GM23338 (cell line): ENCODE data around the gene PLEKHG2. TPM values are rescaled to one million over a fixed set of nuclear protein-coding genes. Genes with fewer than 3 reads are reported as not detected.

Experiments
- ATAC-seq: fragments of 200-7000 bp; cut with Tn5 transposase; 3 replicates; pipeline ENCODE4 v1.9.1; 2020
- DNase-seq: peaks from one replicate; pipeline ENCODE4 v3.0.0-alpha.2; 2015; ENCODE audit warnings: low spot score
- H2AFZ ChIP-seq: fragments of 200-600 bp; sonication (generic); 2 replicates; pipeline ENCODE4 v1.8.0; 2016; ENCODE audit warnings: antibody characterized with exemption, mild to moderate bottlenecking, moderate library complexity
- H3F3A ChIP-seq: fragments of 200-600 bp; sonication (generic); replicated peaks from 2 replicates; pipeline ENCODE4 v1.8.0; 2017; ENCODE audit warnings: antibody characterized with exemption, mixed run types, low read depth
- H3K27ac ChIP-seq: fragments of 200-600 bp; sonication (generic); 2 replicates; pipeline ENCODE4 v1.6.1; 2016; ENCODE audit warnings: low read depth
- H3K27me3 ChIP-seq: fragments of 200-600 bp; sonication (generic); 2 replicates; pipeline ENCODE4 v1.8.0; 2016; ENCODE audit warnings: mild to moderate bottlenecking, mixed run types, moderate library complexity; ENCODE audit not compliant: insufficient read depth
- H3K36me3 ChIP-seq: fragments of 200-600 bp; sonication (generic); 2 replicates; pipeline ENCODE4 v1.8.0; 2016; ENCODE audit warnings: mild to moderate bottlenecking; ENCODE audit not compliant: insufficient read depth
- H3K4me1 ChIP-seq: fragments of 200-600 bp; sonication (generic); 2 replicates; pipeline ENCODE4 v1.8.0; 2016; ENCODE audit warnings: mild to moderate bottlenecking, moderate library complexity; ENCODE audit not compliant: insufficient read depth
- H3K4me2 ChIP-seq: fragments of 200-600 bp; sonication (generic); 2 replicates; pipeline ENCODE4 v1.7.1; 2017; ENCODE audit warnings: mixed run types
- H3K4me3 ChIP-seq: fragments of 200-600 bp; sonication (generic); 2 replicates; pipeline ENCODE4 v1.6.1; 2016; ENCODE audit warnings: mixed run types
- H3K79me2 ChIP-seq: fragments of 200-600 bp; sonication (generic); replicated peaks from 2 replicates; pipeline ENCODE4 v1.8.0; 2017; ENCODE audit warnings: mild to moderate bottlenecking; ENCODE audit not compliant: insufficient read depth
- H3K9me2 ChIP-seq: fragments of 200-600 bp; sonication (generic); 2 replicates; pipeline ENCODE4 v1.8.0; 2017; ENCODE audit not compliant: insufficient read depth
- H4K20me1 ChIP-seq: fragments of 200-600 bp; sonication (generic); replicated peaks from 2 replicates; pipeline ENCODE4 v1.8.0; 2017; ENCODE audit warnings: mild to moderate bottlenecking; ENCODE audit not compliant: insufficient read depth
- H3K27ac Mint-ChIP-seq: 2 replicates; pipeline ENCODE4 v1.8.0; 2020; ENCODE audit warnings: inconsistent platforms, mild to moderate bottlenecking, moderate library complexity, mixed read lengths
- H3K27me3 Mint-ChIP-seq: 3 replicates; pipeline ENCODE4 v1.8.0; 2022; ENCODE audit warnings: low read depth, mild to moderate bottlenecking, moderate library complexity, mixed read lengths, inconsistent platforms; ENCODE audit not compliant: insufficient read depth, poor library complexity
- H3K36me3 Mint-ChIP-seq: 3 replicates; pipeline ENCODE4 v1.8.0; 2021; ENCODE audit warnings: low read depth, mild to moderate bottlenecking, inconsistent platforms, moderate library complexity, mixed read lengths
- H3K4me1 Mint-ChIP-seq: 3 replicates; pipeline ENCODE4 v1.8.0; 2020; ENCODE audit warnings: mild to moderate bottlenecking, inconsistent platforms, mixed read lengths
- H3K4me3 Mint-ChIP-seq: 3 replicates; pipeline ENCODE4 v1.8.0; 2021; ENCODE audit warnings: moderate library complexity, mild to moderate bottlenecking, inconsistent platforms, mixed read lengths
- H3K9me3 Mint-ChIP-seq: 3 replicates; pipeline ENCODE4 v1.8.0; 2020; ENCODE audit warnings: moderate library complexity, mild to moderate bottlenecking, inconsistent platforms, mixed read lengths
- CREB1 ChIP-seq: fragments of 250-450 bp; sonication (Bioruptor Pico); IDR thresholded peaks from 2 replicates; pipeline ENCODE4 v1.5.0; 2020; ENCODE audit warnings: low read depth, mild to moderate bottlenecking, moderate library complexity
- EZH2 ChIP-seq: fragments of 200-600 bp; sonication (generic); IDR thresholded peaks from one replicate; pipeline ENCODE4 v1.8.0; 2017; ENCODE audit warnings: antibody characterized with exemption, mild to moderate bottlenecking, low read depth; ENCODE audit not compliant: unreplicated experiment
- EZH2phosphoT487 ChIP-seq: fragments of 200-600 bp; sonication (generic); IDR thresholded peaks from one replicate; pipeline ENCODE4 v1.8.1; 2018; ENCODE audit warnings: antibody characterized with exemption; ENCODE audit not compliant: unreplicated experiment
- JUNB ChIP-seq: IDR thresholded peaks from one replicate; pipeline ENCODE4 v1.6.1; 2016; ENCODE audit warnings: antibody characterized with exemption; ENCODE audit not compliant: unreplicated experiment
- NANOG ChIP-seq: IDR thresholded peaks from 2 replicates; pipeline ENCODE4 v1.6.1; 2016; ENCODE audit warnings: antibody characterized with exemption, borderline replicate concordance
- POLR2AphosphoS5 ChIP-seq: IDR thresholded peaks from 2 replicates; pipeline ENCODE4 v1.6.1; 2016; ENCODE audit warnings: antibody characterized with exemption, low read depth
- STAT1 ChIP-seq: IDR thresholded peaks from one replicate; pipeline ENCODE4 v1.6.1; 2016; ENCODE audit warnings: antibody characterized with exemption; ENCODE audit not compliant: unreplicated experiment
- ZNF114 ChIP-seq: fragments of 250-450 bp; sonication (Bioruptor Pico); IDR thresholded peaks from 2 replicates; pipeline ENCODE4 v1.5.0; 2020; ENCODE audit warnings: mild to moderate bottlenecking, moderate library complexity
- ZNF331 ChIP-seq: fragments of 250-450 bp; sonication (Bioruptor Pico); IDR thresholded peaks from 2 replicates; pipeline ENCODE4 v1.5.0; 2020; ENCODE audit warnings: low read depth, mild to moderate bottlenecking, moderate library complexity
- ZNF462 ChIP-seq: fragments of 250-450 bp; sonication (Bioruptor Pico); IDR thresholded peaks from 2 replicates; pipeline ENCODE4 v1.5.0; 2020; ENCODE audit warnings: mild to moderate bottlenecking, moderate library complexity
- long read RNA-seq: library from polyadenylated mRNA; unstranded; transcript quantifications from one replicate; pipeline ENCODE4 v2.0.0, GENCODE V29; 2020; ENCODE audit not compliant: unreplicated experiment
- polyA plus RNA-seq: library from polyadenylated mRNA; unstranded; fragments of >200 nt; fragmentation: Nextera tagmentation; extraction: Ambion mirVana; gene quantifications from 2 replicates; pipeline ENCODE4 v1.2.1, GENCODE V29; 2016
- total RNA-seq: library from RNA; depleted of rRNA; stranded (reverse); fragments of >200 nt; shearing (Covaris generic); gene quantifications from 2 replicates; pipeline ENCODE4 v1.2.3, GENCODE V29; 2014; rRNA removed
- TF ChIP-seq, protein P1 (sequence below): IDR thresholded peaks from one replicate; pipeline ENCODE4 v1.6.1; 2018; ENCODE audit warnings: antibody characterized with exemption; ENCODE audit not compliant: unreplicated experiment
- TF ChIP-seq, protein P2 (sequence below), 2 experiments: fragments of 200-600 bp in 1 of 2; sonication (generic) in 1 of 2; conservative IDR thresholded peaks; 2 replicates each; pipeline versions ENCODE4 v1.5.1 to v1.6.1; 2016 to 2017; ENCODE audit warnings: antibody characterized with exemption in 2 of 2, low read depth in 2 of 2, mild to moderate bottlenecking in 2 of 2, moderate library complexity in 1 of 2
- TF ChIP-seq, protein P3 (sequence below): IDR thresholded peaks from 2 replicates; pipeline ENCODE4 v1.6.1; 2016; ENCODE audit warnings: antibody characterized with exemption

The PLEKHG2 gene
- total RNA-seq (35.2 and 41.3 TPM in 2 replicates), polyA plus RNA-seq (15.5 and 16.2 TPM in 2 replicates)
- long read RNA-seq, partial matches to known transcripts = 0 of 3 reads
- long read RNA-seq, other reads (novel, unspliced or antisense) = 3 of 3 reads

- peak within 1 kb of the TSS; percentile 100 for H3K4me3 ChIP-seq
- H3K4me2 ChIP-seq = peak within 1 kb of the TSS; percentile 100
- H3K79me2 ChIP-seq = peaks cover 33% of the 10 kb centered on the region
- TF ChIP-seq POLR2AphosphoS5 (peak; percentile 82), JUNB (no peak), NANOG (no peak), CREB1 (peak; percentile 85), EZH2phosphoT487 (no peak), STAT1 (no peak), EZH2 (no peak), ZNF331 (no peak), ZNF462 (CRISPR knock-in tag) (no peak), ZNF114 (CRISPR knock-in tag) (0 out of 2 replicates have a peak, but pooled peaks have one; percentile 17)
- TF ChIP-seq, protein P1, sequence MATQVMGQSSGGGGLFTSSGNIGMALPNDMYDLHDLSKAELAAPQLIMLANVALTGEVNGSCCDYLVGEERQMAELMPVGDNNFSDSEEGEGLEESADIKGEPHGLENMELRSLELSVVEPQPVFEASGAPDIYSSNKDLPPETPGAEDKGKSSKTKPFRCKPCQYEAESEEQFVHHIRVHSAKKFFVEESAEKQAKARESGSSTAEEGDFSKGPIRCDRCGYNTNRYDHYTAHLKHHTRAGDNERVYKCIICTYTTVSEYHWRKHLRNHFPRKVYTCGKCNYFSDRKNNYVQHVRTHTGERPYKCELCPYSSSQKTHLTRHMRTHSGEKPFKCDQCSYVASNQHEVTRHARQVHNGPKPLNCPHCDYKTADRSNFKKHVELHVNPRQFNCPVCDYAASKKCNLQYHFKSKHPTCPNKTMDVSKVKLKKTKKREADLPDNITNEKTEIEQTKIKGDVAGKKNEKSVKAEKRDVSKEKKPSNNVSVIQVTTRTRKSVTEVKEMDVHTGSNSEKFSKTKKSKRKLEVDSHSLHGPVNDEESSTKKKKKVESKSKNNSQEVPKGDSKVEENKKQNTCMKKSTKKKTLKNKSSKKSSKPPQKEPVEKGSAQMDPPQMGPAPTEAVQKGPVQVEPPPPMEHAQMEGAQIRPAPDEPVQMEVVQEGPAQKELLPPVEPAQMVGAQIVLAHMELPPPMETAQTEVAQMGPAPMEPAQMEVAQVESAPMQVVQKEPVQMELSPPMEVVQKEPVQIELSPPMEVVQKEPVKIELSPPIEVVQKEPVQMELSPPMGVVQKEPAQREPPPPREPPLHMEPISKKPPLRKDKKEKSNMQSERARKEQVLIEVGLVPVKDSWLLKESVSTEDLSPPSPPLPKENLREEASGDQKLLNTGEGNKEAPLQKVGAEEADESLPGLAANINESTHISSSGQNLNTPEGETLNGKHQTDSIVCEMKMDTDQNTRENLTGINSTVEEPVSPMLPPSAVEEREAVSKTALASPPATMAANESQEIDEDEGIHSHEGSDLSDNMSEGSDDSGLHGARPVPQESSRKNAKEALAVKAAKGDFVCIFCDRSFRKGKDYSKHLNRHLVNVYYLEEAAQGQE = no peak
- TF ChIP-seq, protein P2, sequence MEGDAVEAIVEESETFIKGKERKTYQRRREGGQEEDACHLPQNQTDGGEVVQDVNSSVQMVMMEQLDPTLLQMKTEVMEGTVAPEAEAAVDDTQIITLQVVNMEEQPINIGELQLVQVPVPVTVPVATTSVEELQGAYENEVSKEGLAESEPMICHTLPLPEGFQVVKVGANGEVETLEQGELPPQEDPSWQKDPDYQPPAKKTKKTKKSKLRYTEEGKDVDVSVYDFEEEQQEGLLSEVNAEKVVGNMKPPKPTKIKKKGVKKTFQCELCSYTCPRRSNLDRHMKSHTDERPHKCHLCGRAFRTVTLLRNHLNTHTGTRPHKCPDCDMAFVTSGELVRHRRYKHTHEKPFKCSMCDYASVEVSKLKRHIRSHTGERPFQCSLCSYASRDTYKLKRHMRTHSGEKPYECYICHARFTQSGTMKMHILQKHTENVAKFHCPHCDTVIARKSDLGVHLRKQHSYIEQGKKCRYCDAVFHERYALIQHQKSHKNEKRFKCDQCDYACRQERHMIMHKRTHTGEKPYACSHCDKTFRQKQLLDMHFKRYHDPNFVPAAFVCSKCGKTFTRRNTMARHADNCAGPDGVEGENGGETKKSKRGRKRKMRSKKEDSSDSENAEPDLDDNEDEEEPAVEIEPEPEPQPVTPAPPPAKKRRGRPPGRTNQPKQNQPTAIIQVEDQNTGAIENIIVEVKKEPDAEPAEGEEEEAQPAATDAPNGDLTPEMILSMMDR (conservative IDR thresholded peaks at IDR 0.05; ENCODE audit: low read depth in 2 of 2) = peak; percentile 78 to 84; a peak in 3 of 4 replicates
- TF ChIP-seq, protein P3, sequence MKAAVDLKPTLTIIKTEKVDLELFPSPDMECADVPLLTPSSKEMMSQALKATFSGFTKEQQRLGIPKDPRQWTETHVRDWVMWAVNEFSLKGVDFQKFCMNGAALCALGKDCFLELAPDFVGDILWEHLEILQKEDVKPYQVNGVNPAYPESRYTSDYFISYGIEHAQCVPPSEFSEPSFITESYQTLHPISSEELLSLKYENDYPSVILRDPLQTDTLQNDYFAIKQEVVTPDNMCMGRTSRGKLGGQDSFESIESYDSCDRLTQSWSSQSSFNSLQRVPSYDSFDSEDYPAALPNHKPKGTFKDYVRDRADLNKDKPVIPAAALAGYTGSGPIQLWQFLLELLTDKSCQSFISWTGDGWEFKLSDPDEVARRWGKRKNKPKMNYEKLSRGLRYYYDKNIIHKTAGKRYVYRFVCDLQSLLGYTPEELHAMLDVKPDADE = no peak
- Mint-ChIP-seq H3K9me3 (peaks cover 4% of the 10 kb centered on the region; the same call in 2 of the 3 replicates), H3K36me3 (peaks cover 32% of the 10 kb centered on the region), H3K4me1 (peaks cover 48% of the 10 kb centered on the region), H3K4me3 (peak within 1 kb of the TSS; percentile 94), H3K27me3 (peaks cover 39% of the 10 kb centered on the region), H3K27ac (peak within 1 kb of the TSS; percentile 96)
- peaks cover 41% of the 10 kb centered on the region for H3K4me1 ChIP-seq
- ATAC-seq (peak; percentile 39), DNase-seq (peak; percentile 100)
- H3K27ac ChIP-seq = peak within 1 kb of the TSS; percentile 100
- H4K20me1 ChIP-seq = peaks cover 18% of the 10 kb centered on the region; the same call in 1 of the 2 replicates
- H3K36me3 ChIP-seq = no peaks in the 10 kb centered on the region
- H3F3A ChIP-seq = peaks cover 36% of the 10 kb centered on the region
- H3K9me2 ChIP-seq = no peaks in the 10 kb centered on the region
- no peaks in the 10 kb centered on the region for H3K27me3 ChIP-seq
- no peak within 1 kb of the TSS for H2AFZ ChIP-seq
These were observed at the start of gene PLEKHG2 for GRCh38 chr19:39412100-39412866. Gene PLEKHG2 (plus strand): TSS chr19:39412669. CDS start chr19:39414087, 1,418 bp downstream.
